C4-2B (cell line): ENCODE data around the gene LRWD1.

Source experiments
- CTCF ChIP-seq: fragments of 450-650 bp; conservative IDR thresholded peaks from 2 replicates; pipeline ENCODE4 v1.5.1; 2017; ENCODE audit warnings: mild to moderate bottlenecking
- ZFX ChIP-seq: fragments of 450-650 bp; IDR thresholded peaks from 2 replicates; pipeline ENCODE4 v1.6.1; 2017

- TF ChIP-seq CTCF = no peak
- TF ChIP-seq ZFX = no peak
Observed at GRCh38 chr7:102452451-102452850, 12.3 kb upstream of the LRWD1 start.
